Activated CD8-positive, alpha-beta memory T cell treated with anti-CD3 and anti-CD28 coated beads for 24 hours (primary cell): ENCODE results near the gene PRLH.

Experiments
- DNase-seq: peaks from one replicate; pipeline ENCODE4 v3.0.0-alpha.2; 2020

PRLH gene

GRCh38 chr2:237566401-237567235 lies at the start of gene PRLH:
Gene PRLH (plus strand): TSS chr2:237566574. CDS start chr2:237566574, 0 bp downstream.
- no peak for DNase-seq

- DNase-seq: no peak
These were observed 49.2 kb upstream of the PRLH start for GRCh38 chr2:237517163-237517562.

- no peak for DNase-seq
These were observed 48.4 kb upstream of the PRLH start for GRCh38 chr2:237517990-237518389.

DNA sequence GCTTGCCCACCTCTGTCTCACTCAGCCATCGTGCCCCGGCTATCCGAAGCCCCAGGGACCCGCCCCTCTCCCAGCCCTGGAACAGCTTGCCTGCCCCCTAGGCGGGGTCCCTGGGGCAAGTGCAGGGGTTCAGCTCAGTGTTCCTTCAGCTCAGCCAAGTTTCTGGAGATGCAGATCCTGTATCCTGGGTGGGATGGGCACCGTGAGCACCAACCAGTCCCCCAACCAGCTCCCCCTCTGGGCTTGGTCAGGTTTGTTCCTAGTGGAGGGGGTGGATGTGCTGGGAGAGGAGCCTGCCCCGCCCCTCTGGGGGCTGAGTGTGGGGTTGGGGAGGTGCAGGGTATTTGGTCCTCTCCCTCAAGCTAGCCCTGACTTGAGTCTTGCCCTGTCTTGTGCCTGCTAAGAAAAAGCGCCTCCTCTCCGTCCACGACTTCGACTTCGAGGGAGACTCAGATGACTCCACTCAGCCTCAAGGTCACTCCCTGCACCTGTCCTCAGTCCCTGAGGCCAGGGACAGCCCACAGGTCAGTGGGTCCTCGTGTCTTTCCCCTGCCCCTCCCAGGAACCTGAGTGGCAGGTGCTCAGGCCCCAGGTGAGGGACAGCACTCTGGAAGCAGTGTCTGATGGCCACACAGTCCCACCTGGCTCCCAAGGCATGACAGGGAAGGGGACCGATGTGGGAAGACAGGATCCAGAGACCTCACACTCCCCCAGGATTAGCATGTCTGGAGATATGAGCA lies 46.7 kb upstream of the PRLH start:
- DNase-seq: no peak

GRCh38 chr2:237520290-237520689 lies 46.1 kb upstream of the PRLH start:
- no peak for DNase-seq

GRCh38 chr2:237524631-237525030 lies 41.7 kb upstream of the PRLH start:
- DNase-seq: no peak

- DNase-seq: no peak
These were observed 40.7 kb upstream of the PRLH start for GRCh38 chr2:237525559-237526157.

DNA sequence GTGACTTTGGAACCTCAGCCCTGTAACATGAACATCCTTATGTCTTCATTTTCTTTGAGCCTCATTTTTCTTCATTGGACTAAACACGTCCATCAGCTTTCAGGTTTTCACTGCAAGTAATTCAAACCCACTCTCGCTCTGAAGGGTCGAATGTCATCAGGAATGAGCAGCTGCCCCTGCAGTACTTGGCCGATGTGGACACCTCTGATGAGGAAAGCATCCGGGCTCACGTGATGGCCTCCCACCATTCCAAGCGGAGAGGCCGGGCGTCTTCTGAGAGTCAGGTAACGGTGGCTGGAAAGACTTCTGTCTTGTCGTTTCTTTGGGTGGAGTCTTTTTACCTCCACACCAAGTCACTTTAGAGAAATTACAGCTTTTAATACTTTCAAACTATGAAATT lies 39.1 kb upstream of the PRLH start:
- no peak for DNase-seq

GRCh38 chr2:237527766-237528165 lies 38.6 kb upstream of the PRLH start:
- DNase-seq: no peak

DNA sequence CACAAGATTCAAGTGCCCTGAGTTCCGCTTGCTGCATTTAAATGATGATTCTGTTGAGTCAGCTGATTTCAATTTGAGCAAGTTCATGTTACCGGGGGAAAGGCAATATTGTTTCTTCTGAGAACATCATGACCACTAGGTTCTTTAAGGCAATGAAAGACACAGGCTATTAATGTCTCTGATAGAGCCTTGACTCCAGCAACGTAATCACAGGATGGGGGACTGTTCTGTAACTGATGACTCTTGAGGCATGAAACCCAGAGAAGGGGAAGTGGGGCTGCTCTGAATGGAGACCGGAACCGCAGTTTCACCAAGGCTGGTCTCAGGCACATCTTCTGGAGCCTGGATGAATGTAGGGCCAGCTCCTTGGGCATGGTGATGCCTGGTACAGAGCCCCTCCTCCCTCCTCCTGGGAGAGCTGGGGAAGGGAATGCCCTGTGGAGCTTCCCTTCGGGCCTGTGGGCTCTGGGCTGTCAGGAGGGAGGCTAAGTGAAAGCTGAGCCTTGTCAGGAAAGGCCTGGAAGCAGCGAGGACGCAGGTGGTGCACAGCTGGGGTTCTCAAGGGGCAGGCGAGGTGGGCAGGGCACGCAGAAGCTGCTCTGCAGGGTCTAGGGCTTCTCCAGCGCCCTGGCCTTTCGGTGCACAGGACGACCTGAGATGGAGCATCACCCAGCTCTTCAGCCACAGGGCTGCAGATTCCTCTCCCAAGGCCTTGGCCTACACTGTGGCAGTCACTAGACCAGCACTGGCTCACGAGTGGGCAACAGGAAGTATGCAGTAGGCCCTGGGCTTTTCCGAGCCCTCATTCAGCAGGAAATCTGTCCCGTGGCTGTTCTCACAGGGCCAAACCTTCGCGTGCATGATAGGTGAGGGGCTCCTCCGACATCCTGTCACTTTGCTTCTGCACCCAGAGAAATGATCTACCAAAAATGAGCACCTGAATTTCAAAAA lies 36.6 kb upstream of the PRLH start:
- DNase-seq: no peak

DNA sequence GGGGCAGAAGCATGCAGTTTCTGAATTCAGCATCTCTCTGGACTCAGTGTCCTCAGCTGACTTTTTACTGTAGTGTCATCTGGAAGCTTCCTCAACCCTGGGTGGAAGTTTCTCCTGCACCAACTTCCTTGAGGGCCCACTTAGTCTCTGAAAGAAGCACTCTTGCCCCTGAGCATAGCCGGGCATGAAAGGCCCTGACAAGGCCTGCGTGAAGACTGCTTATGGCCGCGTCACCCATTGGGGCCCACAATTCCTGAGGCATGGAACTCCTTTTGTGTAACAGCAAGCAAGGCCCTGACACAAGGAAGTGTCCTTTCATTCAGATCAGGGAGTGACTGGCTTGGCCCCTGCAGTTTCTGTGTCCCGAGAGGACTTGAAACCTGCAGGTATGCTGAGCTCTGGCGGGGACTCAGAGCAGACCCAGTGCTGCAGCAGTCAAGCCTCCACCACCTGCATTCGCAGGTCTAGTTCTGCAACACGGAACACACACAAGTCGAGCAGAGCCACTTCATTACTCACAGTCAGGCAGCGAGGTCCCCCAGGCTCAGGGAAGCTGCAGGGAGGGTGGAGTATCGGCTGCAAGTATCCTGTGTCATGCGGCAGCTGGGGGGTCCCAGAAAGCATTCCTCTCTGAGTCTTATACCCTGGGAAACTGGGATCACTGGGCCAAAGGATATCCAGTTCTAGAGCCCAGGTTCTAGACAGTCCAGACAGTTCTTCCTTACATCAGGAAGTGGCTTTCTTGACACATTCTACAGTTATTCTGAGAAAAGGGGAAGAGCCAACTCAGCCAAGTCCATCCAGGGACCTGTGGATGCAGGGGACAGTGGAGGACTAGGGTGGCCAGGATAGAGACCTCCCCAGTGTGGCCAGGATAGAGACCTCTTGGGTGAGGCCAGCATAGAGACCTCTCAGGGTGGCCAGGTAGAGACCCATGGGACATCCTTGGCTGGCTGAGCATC lies 35.6 kb upstream of the PRLH start:
- DNase-seq: no peak

DNA sequence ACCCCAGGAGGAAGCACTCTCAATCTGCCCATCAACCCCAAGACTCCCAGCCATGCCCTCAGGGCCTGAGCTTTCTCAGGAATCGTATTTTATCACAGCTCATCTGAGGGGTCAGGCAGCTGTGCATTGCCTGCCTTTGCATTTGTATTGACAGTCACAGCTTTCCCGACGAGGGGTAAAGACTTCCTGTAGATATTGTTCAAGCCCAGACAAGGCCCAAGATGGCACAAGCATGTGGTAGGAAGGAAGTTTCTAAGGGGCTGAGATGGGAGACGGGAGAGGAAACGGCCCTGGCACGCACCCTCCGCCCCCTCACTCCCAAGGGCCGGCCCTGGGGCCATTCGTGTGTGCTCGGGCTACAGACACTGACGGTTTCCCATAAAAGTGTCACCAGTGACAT lies 34.2 kb upstream of the PRLH start:
- no peak for DNase-seq

- no peak for DNase-seq
These were observed 32.7 kb upstream of the PRLH start for GRCh38 chr2:237533668-237534161.

- DNase-seq: no peak
These were observed 32.0 kb upstream of the PRLH start for GRCh38 chr2:237534380-237534779.

- no peak for DNase-seq
These were observed 30.8 kb upstream of the PRLH start for GRCh38 chr2:237535385-237536082.

GRCh38 chr2:237536083-237536415 lies 30.3 kb upstream of the PRLH start:
- DNase-seq: no peak

DNA sequence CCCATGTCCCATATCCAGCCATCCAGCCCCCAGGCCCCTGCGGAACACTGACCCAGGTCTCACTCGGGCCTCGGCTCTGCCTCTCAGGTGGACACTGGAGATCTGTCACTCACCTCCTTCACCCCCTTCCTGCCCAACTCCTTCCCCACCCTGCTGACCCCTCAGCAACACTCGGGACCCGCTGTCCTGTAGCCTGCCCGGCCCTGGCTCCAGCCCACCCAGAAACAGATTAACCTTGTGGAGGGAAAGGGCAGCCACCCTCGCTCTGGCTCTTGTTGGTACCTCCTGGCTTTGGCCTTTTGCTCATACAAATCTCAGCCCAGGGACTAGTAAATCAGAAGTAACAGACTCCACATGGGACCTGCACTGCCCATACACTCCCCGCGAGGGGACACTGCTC lies 29.8 kb upstream of the PRLH start:
- DNase-seq: no peak

DNA sequence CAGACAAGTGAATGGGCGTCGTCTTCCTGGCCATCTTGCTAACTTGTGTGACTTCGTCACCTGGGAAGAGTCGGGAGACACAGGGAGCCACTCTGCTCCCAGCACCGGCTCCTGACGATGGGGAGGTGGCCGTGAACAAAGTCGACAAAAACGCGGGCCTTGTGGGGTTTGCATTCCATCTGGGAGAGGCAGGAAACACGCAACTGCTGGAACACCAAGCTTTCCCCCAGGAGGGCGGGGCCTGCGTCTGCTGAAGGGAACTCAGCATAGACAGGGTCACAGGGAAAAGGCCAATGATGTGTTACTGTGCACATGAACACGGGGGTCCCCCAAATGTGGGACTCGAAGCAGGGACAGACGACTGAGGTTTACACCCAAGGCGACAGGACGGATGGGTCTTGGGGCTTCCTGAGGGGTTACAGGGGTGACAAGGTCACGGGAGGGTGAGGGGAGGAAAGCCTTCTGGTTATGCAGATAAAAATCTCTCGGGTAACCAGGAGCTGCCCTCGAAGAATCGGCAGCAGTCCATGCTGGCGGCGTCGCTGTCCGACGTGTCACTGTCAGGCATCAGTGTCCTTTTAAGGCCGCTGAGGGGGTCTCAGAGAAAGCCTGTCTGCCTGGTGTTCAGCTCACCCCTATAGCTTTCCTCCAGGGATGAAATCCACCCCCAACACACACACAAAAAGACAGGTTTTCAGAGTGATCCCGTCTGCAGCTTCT lies 28.2 kb upstream of the PRLH start:
- no peak for DNase-seq

DNA sequence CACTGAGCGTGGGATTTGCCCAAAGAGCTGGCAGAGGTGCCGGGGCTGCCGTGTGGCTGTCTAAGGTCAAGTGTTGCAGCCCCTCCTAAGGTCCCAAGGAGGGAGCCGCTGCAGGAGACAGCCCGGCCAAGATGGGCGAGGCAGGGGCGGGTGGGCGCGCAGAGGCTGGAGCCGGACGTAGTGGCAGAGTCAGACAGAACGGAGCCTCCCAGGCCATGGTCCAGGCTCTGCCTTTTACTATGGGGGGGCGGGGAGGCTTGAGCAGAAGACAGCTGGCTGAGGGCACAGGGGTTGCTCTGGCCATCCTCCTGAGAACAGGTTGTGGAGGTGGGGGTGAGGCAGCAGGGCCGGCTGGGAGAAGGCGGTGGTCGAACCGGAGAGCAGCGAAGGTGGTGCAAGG lies 27.5 kb upstream of the PRLH start:
- no peak for DNase-seq

DNA sequence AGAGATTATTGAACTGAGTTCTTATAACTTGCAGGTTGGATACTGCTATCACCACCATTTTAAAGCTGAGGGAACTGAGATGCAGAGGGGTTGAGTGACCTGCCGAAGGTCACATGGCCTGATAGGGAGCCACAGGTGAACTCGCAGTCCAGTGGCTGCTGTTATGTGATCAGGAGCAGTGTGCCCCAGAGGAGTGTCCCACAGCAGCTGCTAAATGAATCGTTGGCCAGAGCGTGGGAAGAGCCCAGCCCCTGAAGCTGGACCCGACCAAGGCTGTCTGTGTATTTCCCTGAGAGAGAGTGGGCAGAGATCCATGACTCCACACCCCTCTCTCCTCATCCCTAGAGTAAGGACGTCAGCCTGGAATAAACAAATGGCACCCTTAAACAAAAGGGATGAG lies 26.7 kb upstream of the PRLH start:
- no peak for DNase-seq
